Neural cell (in vitro differentiated cells): ENCODE results near the gene YIPF1. TPM values are rescaled to one million over a fixed set of nuclear protein-coding genes. Genes with fewer than 3 reads are reported as not detected.

Source experiments
- H2AFZ ChIP-seq: fragments of 200-600, 300-800 bp; sonication (generic), shearing (Covaris generic); 2 replicates; pipeline ENCODE4 v1.6.0; 2014; ENCODE audit warnings: low read depth, mild to moderate bottlenecking, antibody characterized with exemption, low read length, moderate library complexity
- H3F3A ChIP-seq: fragments of 200-600 bp; shearing (Covaris generic); 2 replicates; pipeline ENCODE4 v1.6.1; 2016; ENCODE audit warnings: mild to moderate bottlenecking, moderate library complexity, mixed read lengths, antibody characterized with exemption, low read length; ENCODE audit not compliant: insufficient read depth, poor library complexity, severe bottlenecking
- H3K27ac ChIP-seq: fragments of 200-600, 300-800 bp; sonication (generic), shearing (Covaris generic); 2 replicates; pipeline ENCODE4 v1.5.1; 2014; ENCODE audit warnings: mild to moderate bottlenecking, low read length, moderate library complexity
- H3K27me3 ChIP-seq: fragments of 300-800, 200-600 bp; sonication (generic), shearing (Covaris generic); 2 replicates; pipeline ENCODE4 v1.6.0; 2014; ENCODE audit warnings: mild to moderate bottlenecking, low read depth, low read length, moderate library complexity; ENCODE audit not compliant: insufficient read depth
- H3K36me3 ChIP-seq: fragments of 300-800, 200-600 bp; sonication (generic), shearing (Covaris generic); 2 replicates; pipeline ENCODE4 v1.5.1; 2014; ENCODE audit warnings: mild to moderate bottlenecking, antibody characterized with exemption, low read length, moderate library complexity; ENCODE audit not compliant: insufficient read depth
- H3K4me2 ChIP-seq: fragments of 300-800, 200-600 bp; sonication (generic), shearing (Covaris generic); 2 replicates; pipeline ENCODE4 v1.6.0; 2014; ENCODE audit warnings: mild to moderate bottlenecking, low read length
- H3K4me3 ChIP-seq: fragments of 300-800, 200-600 bp; sonication (generic), shearing (Covaris generic); 2 replicates; pipeline ENCODE4 v1.5.1; 2014; ENCODE audit warnings: mild to moderate bottlenecking, low read length, moderate library complexity
- H3K79me2 ChIP-seq: fragments of 200-600 bp; shearing (Covaris generic); replicated peaks from 2 replicates; pipeline ENCODE4 v1.6.0; 2014; ENCODE audit warnings: mild to moderate bottlenecking, low read length, moderate library complexity; ENCODE audit not compliant: insufficient read depth
- H3K9ac ChIP-seq: fragments of 300-800, 200-600 bp; sonication (generic), shearing (Covaris generic); 2 replicates; pipeline ENCODE4 v1.6.1; 2016; ENCODE audit warnings: mild to moderate bottlenecking, low read length, mixed read lengths
- H3K9me2 ChIP-seq: fragments of 200-600 bp; shearing (Covaris generic); 2 replicates; pipeline ENCODE4 v1.6.1; 2016; ENCODE audit warnings: mild to moderate bottlenecking, low read length, mixed read lengths; ENCODE audit not compliant: insufficient read depth
- H3K9me3 ChIP-seq: fragments of 200-600, 300-800 bp; sonication (generic), shearing (Covaris generic); 2 replicates; pipeline ENCODE4 v1.6.1; 2016; ENCODE audit warnings: mild to moderate bottlenecking, mixed run types, low read length, moderate library complexity, mixed read lengths
- H4K20me1 ChIP-seq: fragments of 200-600 bp; shearing (Covaris generic); 2 replicates; pipeline ENCODE4 v1.6.1; 2016; ENCODE audit warnings: mild to moderate bottlenecking, mixed run types; ENCODE audit not compliant: insufficient read depth
- CTCF ChIP-seq: fragments of 450-650 bp; IDR thresholded peaks from 2 replicates; pipeline ENCODE4 v1.5.1; 2014; ENCODE audit warnings: antibody characterized with exemption, mild to moderate bottlenecking, moderate library complexity; ENCODE audit not compliant: poor library complexity, severe bottlenecking
- EP300 ChIP-seq: fragments of 450-650 bp; conservative IDR thresholded peaks from 2 replicates; pipeline ENCODE4 v1.6.1; 2014; ENCODE audit warnings: antibody characterized with exemption, mild to moderate bottlenecking, moderate library complexity; ENCODE audit not compliant: poor library complexity, severe bottlenecking
- EZH2 ChIP-seq: fragments of 200-600, 300-800 bp; shearing (Covaris generic), sonication (generic); IDR thresholded peaks from 2 replicates; pipeline ENCODE4 v1.6.1; 2014; ENCODE audit warnings: antibody characterized with exemption, low read length, borderline replicate concordance, mild to moderate bottlenecking; ENCODE audit not compliant: insufficient read depth, poor library complexity, severe bottlenecking
- MXI1 ChIP-seq: fragments of 450-650 bp; conservative IDR thresholded peaks from 2 replicates; pipeline ENCODE4 v1.6.1; 2014; ENCODE audit warnings: antibody characterized with exemption, mild to moderate bottlenecking; ENCODE audit not compliant: poor library complexity, severe bottlenecking
- POLR2AphosphoS5 ChIP-seq: IDR thresholded peaks from 2 replicates; pipeline ENCODE4 v1.6.1; 2012
- RAD21 ChIP-seq: fragments of 450-650 bp; conservative IDR thresholded peaks from 2 replicates; pipeline ENCODE4 v1.6.1; 2014; ENCODE audit warnings: antibody characterized with exemption, mild to moderate bottlenecking, moderate library complexity
- SMC3 ChIP-seq: fragments of 450-650 bp; conservative IDR thresholded peaks from 2 replicates; pipeline ENCODE4 v1.6.1; 2014; ENCODE audit warnings: antibody characterized with exemption, mild to moderate bottlenecking, moderate library complexity; ENCODE audit not compliant: poor library complexity
- TAF1 ChIP-seq: IDR thresholded peaks from 2 replicates; pipeline ENCODE4 v1.6.1; 2012; ENCODE audit warnings: low read depth
- polyA plus RNA-seq: library from polyadenylated mRNA; depleted of rRNA; stranded (reverse); fragments of >200 nt; gene quantifications from 2 replicates; pipeline ENCODE4 v1.2.3, GENCODE V29; 2014
- TF ChIP-seq, protein P1 (sequence below): IDR thresholded peaks from 2 replicates; pipeline ENCODE4 v1.6.1; 2012; ENCODE audit warnings: borderline replicate concordance

The YIPF1 gene
- polyA plus RNA-seq, 1 donor from 2014 or later, result 45.0 TPM

DNA sequence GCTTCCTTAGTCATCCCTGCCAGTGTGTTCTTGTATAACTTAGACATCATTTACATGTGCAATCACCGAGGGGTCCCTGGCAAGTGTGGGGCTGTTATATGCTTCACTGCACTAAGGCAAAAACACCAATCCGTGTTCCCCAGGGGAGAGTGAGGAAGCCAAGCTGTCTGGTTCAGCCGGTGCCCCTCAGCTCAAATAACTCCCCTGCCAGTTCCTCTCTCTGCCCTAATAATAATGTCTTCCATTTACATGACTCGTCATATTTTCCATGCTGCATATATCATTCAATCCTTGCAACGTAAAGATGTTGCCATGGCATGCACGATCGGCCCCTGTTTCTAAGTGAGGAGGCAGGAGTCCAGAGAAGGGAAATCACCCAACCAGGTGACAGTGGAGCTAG, 27.1 kb downstream of the YIPF1 start:
- Histone ChIP-seq H3K4me2 (no peak overlapping the region), H3K9me2 (no peaks in the 10 kb centered on the region), H4K20me1 (no peaks in the 10 kb centered on the region), H3K27me3 (no peaks in the 10 kb centered on the region), H3K36me3 (no peaks in the 10 kb centered on the region), H3K4me3 (no peak overlapping the region), H3K79me2 (no peaks in the 10 kb centered on the region), H2AFZ (no peak overlapping the region), H3K27ac (no peak overlapping the region), H3F3A (no peaks in the 10 kb centered on the region), H3K9me3 (no peaks in the 10 kb centered on the region), H3K9ac (no peak overlapping the region)
- TF ChIP-seq MXI1 (no peak), TAF1 (no peak), POLR2AphosphoS5 (no peak), RAD21 (no peak), EP300 (no peak), EZH2 (no peak)

GRCh38 chr1:53860967-53861411, 28.6 kb downstream of the YIPF1 start:
- H4K20me1 ChIP-seq, result no peaks in the 10 kb centered on the region
- H2AFZ ChIP-seq, result no peak overlapping the region
- no peak overlapping the region for H3K4me2 ChIP-seq
- no peaks in the 10 kb centered on the region for H3K27me3 ChIP-seq
- H3K9ac ChIP-seq, result no peak overlapping the region
- H3K27ac ChIP-seq, result no peak overlapping the region
- H3K9me3 ChIP-seq, result no peaks in the 10 kb centered on the region
- H3K9me2 ChIP-seq, result no peaks in the 10 kb centered on the region
- no peak overlapping the region for H3K4me3 ChIP-seq
- peak; percentile 87 for TF ChIP-seq CTCF
- no peak for TF ChIP-seq MXI1
- TF ChIP-seq, protein P1, sequence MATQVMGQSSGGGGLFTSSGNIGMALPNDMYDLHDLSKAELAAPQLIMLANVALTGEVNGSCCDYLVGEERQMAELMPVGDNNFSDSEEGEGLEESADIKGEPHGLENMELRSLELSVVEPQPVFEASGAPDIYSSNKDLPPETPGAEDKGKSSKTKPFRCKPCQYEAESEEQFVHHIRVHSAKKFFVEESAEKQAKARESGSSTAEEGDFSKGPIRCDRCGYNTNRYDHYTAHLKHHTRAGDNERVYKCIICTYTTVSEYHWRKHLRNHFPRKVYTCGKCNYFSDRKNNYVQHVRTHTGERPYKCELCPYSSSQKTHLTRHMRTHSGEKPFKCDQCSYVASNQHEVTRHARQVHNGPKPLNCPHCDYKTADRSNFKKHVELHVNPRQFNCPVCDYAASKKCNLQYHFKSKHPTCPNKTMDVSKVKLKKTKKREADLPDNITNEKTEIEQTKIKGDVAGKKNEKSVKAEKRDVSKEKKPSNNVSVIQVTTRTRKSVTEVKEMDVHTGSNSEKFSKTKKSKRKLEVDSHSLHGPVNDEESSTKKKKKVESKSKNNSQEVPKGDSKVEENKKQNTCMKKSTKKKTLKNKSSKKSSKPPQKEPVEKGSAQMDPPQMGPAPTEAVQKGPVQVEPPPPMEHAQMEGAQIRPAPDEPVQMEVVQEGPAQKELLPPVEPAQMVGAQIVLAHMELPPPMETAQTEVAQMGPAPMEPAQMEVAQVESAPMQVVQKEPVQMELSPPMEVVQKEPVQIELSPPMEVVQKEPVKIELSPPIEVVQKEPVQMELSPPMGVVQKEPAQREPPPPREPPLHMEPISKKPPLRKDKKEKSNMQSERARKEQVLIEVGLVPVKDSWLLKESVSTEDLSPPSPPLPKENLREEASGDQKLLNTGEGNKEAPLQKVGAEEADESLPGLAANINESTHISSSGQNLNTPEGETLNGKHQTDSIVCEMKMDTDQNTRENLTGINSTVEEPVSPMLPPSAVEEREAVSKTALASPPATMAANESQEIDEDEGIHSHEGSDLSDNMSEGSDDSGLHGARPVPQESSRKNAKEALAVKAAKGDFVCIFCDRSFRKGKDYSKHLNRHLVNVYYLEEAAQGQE, result no peak
- TF ChIP-seq POLR2AphosphoS5, result no peak
- TF ChIP-seq RAD21, result peak; percentile 86
- peak; percentile 86 for TF ChIP-seq SMC3
- TF ChIP-seq TAF1, result no peak
- TF ChIP-seq EZH2, result no peak
- TF ChIP-seq EP300, result no peak
- no peaks in the 10 kb centered on the region for H3F3A ChIP-seq
- no peaks in the 10 kb centered on the region for H3K36me3 ChIP-seq
- H3K79me2 ChIP-seq, result no peaks in the 10 kb centered on the region
